ENCODE measurements around the gene MPP1.

DNA sequence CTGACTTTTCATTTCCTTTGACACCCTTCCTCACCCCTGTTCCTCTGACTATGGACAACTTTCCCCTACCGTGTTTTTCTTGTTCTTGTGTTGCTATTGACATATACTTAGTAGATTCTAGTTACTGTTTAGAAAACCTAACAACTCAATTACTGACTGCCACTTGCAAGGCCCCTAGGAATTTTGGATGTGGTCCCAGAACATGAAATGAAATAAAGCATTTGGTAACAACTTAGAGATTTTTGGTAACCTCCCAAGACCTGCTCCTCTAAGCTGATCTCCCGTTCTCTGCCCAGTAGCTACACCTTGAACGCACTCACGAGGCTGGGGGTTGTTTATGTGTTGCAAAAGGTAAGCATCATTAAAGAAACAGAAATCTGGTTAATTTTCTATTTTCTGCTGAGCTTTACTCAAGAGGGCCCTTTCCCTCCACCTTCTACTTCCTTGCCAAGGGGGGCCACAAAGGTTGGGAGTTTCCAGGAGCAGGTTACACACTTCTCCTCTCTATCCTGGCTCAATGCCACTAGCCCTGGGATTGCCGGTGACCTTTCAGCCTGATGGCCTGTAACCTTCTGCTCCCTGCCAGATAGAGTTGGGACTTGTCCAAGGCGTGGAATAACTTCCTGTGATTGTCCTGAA is 74.9 kb downstream of the MPP1 start:
- TF ChIP-seq, protein P1, sequence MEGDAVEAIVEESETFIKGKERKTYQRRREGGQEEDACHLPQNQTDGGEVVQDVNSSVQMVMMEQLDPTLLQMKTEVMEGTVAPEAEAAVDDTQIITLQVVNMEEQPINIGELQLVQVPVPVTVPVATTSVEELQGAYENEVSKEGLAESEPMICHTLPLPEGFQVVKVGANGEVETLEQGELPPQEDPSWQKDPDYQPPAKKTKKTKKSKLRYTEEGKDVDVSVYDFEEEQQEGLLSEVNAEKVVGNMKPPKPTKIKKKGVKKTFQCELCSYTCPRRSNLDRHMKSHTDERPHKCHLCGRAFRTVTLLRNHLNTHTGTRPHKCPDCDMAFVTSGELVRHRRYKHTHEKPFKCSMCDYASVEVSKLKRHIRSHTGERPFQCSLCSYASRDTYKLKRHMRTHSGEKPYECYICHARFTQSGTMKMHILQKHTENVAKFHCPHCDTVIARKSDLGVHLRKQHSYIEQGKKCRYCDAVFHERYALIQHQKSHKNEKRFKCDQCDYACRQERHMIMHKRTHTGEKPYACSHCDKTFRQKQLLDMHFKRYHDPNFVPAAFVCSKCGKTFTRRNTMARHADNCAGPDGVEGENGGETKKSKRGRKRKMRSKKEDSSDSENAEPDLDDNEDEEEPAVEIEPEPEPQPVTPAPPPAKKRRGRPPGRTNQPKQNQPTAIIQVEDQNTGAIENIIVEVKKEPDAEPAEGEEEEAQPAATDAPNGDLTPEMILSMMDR (IDR thresholded peaks at IDR 0.05), result no peak
- no peak for TF ChIP-seq POLR2A (IDR thresholded peaks at IDR 0.05)

Measured in esophagus squamous epithelium (tissue), 4 donors.